GM08714 (cell line): ENCODE data around the gene SFSWAP.
"Not testable (repeated sequence)": the region's sequence is repeated elsewhere in the genome, so short reads cannot be mapped to it uniquely, and the experiment has no call there.

ENCODE experiments used
- H3K4me3 ChIP-seq: fragments of 200-500 bp; sonication (Bioruptor generic); 2 replicates; pipeline ENCODE4 v1.5.1; 2014; ENCODE audit warnings: mild to moderate bottlenecking, low read length, inconsistent platforms
- ZNF274 ChIP-seq: IDR thresholded peaks from 2 replicates; pipeline ENCODE4 v1.6.1; 2012; ENCODE audit warnings: mild to moderate bottlenecking, low read depth, low read length

The SFSWAP gene

DNA sequence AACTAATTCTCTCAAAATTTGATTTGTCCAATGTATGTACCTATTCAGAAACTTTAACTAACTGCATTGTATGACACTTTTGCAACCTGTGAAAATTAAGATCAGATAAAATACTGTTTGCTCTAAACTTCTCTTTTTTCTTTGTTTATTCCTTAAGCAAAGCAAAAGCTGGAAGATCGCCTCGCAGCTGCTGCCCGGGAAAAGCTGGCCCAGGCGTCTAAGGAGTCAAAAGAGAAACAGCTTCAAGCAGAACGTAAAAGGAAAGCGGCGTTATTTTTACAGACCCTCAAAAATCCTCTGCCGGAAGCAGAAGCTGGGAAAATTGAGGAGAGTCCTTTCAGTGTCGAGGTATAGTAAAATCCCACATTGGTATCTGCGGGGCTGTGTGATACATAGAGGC lies 55.1 kb downstream of the SFSWAP start:
- TF ChIP-seq ZNF274 = no peak
- no peak overlapping the region for H3K4me3 ChIP-seq

- TF ChIP-seq ZNF274 = no peak
Observed at GRCh38 chr12:131766382-131767107, 55.7 kb downstream of the SFSWAP start.

GRCh38 chr12:131770120-131770519 lies 59.2 kb downstream of the SFSWAP start:
- no peak for TF ChIP-seq ZNF274
- H3K4me3 ChIP-seq = no peak overlapping the region

More at GRCh38 chr12:131766382-131767107, 55.7 kb downstream of the SFSWAP start:
- H3K4me3 ChIP-seq = no peak overlapping the region

DNA sequence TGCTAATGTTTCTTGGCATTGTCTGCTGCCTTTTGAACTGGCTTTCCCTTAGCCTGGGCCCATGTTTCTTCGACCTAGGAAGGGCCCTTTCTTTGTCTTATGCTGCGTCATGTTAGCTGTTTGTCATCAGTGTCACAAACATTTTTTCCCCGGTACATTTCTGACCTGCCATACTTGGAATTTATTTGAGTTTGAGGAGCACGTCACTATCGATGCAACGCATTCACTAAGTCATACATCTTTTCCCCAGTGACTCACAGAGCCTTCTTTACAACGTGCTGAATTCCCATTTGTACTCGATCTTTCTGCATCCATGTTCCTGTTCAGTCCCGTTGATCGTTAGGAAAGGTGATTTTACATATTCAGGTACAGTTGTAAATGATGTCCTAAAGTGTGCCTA lies 61.1 kb downstream of the SFSWAP start:
- no peak overlapping the region for H3K4me3 ChIP-seq
- no peak for TF ChIP-seq ZNF274

GRCh38 chr12:131773582-131774221 lies 62.8 kb downstream of the SFSWAP start:
- H3K4me3 ChIP-seq = peak overlapping the region; percentile 29; the same call in 1 of the 2 replicates
- TF ChIP-seq ZNF274 = no peak

DNA sequence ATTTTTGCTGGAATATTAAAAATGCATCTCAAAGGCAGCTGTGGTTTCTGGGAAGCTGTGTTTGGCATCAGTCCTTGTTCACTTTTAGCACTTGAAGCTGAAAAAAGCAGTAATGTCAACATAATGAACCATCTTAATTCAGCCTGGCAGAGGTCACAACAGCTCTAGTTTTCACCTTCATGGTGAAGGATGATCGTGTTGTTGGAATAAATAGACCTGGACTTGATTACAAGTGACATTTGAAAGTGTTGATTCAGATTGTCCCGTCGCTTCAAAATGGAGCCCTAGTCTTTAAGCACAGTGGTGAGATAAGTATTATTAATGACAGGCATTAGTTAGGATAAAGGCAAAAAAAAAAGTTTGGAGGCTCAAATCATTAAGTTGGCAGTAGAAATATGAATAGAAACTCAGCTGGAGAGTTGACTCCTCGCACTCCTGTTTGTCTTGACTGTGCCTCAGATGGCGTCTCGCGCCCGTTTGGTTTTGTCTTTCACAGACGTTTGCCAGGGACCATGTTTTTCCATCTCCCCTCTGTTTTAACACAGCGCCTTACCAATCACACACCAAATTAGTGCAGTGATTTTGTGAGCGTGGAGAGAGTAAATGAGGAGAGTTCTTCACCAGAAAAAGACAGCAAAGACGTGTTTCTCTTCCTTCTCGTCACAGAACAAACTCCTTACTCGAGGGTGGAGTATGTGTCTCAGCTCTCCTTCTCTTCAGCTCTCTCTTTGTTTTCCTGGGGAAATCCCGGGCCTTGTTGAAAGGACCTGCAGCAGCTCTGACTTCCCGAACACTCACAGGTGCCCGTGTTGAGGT lies 63.9 kb downstream of the SFSWAP start:
- H3K4me3 ChIP-seq = no peak overlapping the region; the same call in 1 of the 2 replicates
- TF ChIP-seq ZNF274 = no peak

- TF ChIP-seq ZNF274 = no peak
- H3K4me3 ChIP-seq = no peak overlapping the region
Observed at GRCh38 chr12:131775392-131776236, 64.7 kb downstream of the SFSWAP start.

- no peak overlapping the region for H3K4me3 ChIP-seq
- TF ChIP-seq ZNF274 = no peak
Observed at GRCh38 chr12:131776237-131776889, 65.5 kb downstream of the SFSWAP start.

DNA sequence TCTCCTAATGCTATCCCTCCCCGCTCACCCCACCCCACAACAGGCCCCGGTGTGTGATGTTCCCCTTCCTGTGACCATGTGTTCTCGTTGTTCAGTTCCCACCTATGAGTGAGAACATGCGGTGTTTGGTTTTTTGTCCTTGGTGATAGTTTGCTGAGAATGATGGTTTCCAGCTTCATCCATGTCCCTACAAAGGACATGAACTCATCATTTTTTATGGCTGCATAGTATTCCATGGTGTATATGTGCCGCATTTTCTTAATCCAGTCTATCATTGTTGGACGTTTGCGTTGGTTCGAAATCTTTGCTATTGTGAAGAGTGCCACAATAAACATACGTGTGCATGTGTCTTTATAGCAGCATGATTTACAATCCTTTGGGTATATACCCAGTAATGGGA lies 66.4 kb downstream of the SFSWAP start:
- H3K4me3 ChIP-seq = not testable (repeated sequence)

- TF ChIP-seq ZNF274 = no peak
- H3K4me3 ChIP-seq = no peak overlapping the region
Observed at GRCh38 chr12:131779027-131779426, 68.1 kb downstream of the SFSWAP start.

DNA sequence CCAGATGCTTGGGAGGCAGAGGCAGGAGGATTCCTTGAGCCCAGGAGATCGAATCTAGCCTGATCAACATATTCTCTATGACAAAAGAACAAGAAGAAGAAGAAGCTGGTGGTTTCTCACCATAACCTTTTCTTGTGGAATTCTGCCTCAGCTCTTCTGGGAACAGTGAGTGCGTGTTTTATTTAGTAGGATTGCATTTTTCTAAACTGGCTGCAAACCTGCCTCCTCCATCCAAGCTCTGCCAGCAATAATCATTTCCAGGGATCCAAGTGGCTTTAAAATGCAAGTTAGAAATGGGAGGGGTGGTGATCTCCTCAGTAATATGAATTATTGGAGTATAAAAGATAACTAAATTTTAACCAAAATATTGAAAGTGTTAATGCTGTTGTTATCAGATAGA lies 71.2 kb downstream of the SFSWAP start:
- no peak overlapping the region for H3K4me3 ChIP-seq
- TF ChIP-seq ZNF274 = no peak

- no peak overlapping the region for H3K4me3 ChIP-seq
- TF ChIP-seq ZNF274 = no peak
Observed at GRCh38 chr12:131783915-131784541, 73.1 kb downstream of the SFSWAP start.
